ENCODE results near the gene RAB5A. TPM values are rescaled to one million over a fixed set of nuclear protein-coding genes. Genes with fewer than 3 reads are reported as not detected.

The RAB5A gene
- polyA plus RNA-seq, 1 of the 3 experiments (the other 2 are of a cell fraction): 31.0 TPM

GRCh38 chr3:19901337-19901736, 45.6 kb upstream of the RAB5A start:
- TF ChIP-seq CTCF (IDR thresholded peaks at IDR 0.05) (peak; percentile 39), TAF1 (IDR thresholded peaks at IDR 0.05; ENCODE audit: borderline replicate concordance, low read depth, low read length) (no peak)
- Histone ChIP-seq H3K4me3 (ENCODE audit: low read depth in 2 of 2, low read length in 1 of 2) (no peak overlapping the region), H3F3A (replicated peaks; ENCODE audit: insufficient read depth) (peaks cover 4% of the 10 kb centered on the region), H3K9ac (no peak overlapping the region), H3K9me2 (no peaks in the 10 kb centered on the region), H2AFZ (ENCODE audit: low read depth) (no peak overlapping the region), H3K36me3 (replicated peaks in 1 of 2; ENCODE audit: control insufficient read depth in 1 of 2, insufficient read depth in 2 of 2, low read length in 1 of 2) (no peaks in the 10 kb centered on the region), H3K79me2 (ENCODE audit: insufficient read depth) (no peaks in the 10 kb centered on the region), H3K4me2 (no peak overlapping the region), H3K4me1 (ENCODE audit: control insufficient read depth in 1 of 2, insufficient read depth in 2 of 2, low read depth in 1 of 2, low read length in 1 of 2) (peaks cover 0 to 16% of the 10 kb centered on the region in 2 experiments; a peak in 1 of 4 replicates), H3K27me3 (ENCODE audit: insufficient read depth) (no peaks in the 10 kb centered on the region), H4K20me1 (ENCODE audit: insufficient read depth) (no peaks in the 10 kb centered on the region), H3K27ac (ENCODE audit: low read depth in 2 of 2, low read length in 1 of 2) (no peak overlapping the region), H3K9me3 (no peaks in the 10 kb centered on the region)
- ChIA-PET POLR2A (no interaction called here), CTCF (interaction anchor here (1.2 kb wide), 1 partner anchor 14 kb away, joined by 4 read pairs; no protein-coding TSS in a partner anchor)
- 90% methylated on average over 5 of the region's 5 CpGs for WGBS (ENCODE audit: low lambda C conversion rate)
- DNase-seq: no peak

GRCh38 chr3:19901918-19902317, 45.0 kb upstream of the RAB5A start:
- POLR2A ChIA-PET: no interaction called here

More at GRCh38 chr3:19901918-19902317, 45.0 kb upstream of the RAB5A start:
- no peak overlapping the region for H3K4me3 ChIP-seq (ENCODE audit: low read depth in 2 of 2, low read length in 1 of 2)
- H3K36me3 ChIP-seq (replicated peaks in 1 of 2; ENCODE audit: control insufficient read depth in 1 of 2, insufficient read depth in 2 of 2, low read length in 1 of 2): no peaks in the 10 kb centered on the region
- no peaks in the 10 kb centered on the region for H3K9me3 ChIP-seq
- H3K27me3 ChIP-seq (ENCODE audit: insufficient read depth): no peaks in the 10 kb centered on the region
- H3K9ac ChIP-seq: no peak overlapping the region
- no peak overlapping the region for H2AFZ ChIP-seq (ENCODE audit: low read depth)
- CTCF ChIA-PET: interaction anchor here (1.2 kb wide), 1 partner anchor 15 kb away, joined by 4 read pairs; no protein-coding TSS in a partner anchor
- no peak for DNase-seq
- H3K4me1 ChIP-seq (ENCODE audit: control insufficient read depth in 1 of 2, insufficient read depth in 2 of 2, low read depth in 1 of 2, low read length in 1 of 2): peaks cover 0 to 16% of the 10 kb centered on the region in 2 experiments; a peak in 1 of 4 replicates
- H3K79me2 ChIP-seq (ENCODE audit: insufficient read depth): no peaks in the 10 kb centered on the region
- no peak for TF ChIP-seq REST (IDR thresholded peaks at IDR 0.05; ENCODE audit: low read depth, low read length)
- TF ChIP-seq NFIC (IDR thresholded peaks at IDR 0.05; ENCODE audit: borderline replicate concordance): no peak
- TF ChIP-seq RCOR1 (IDR thresholded peaks at IDR 0.05; ENCODE audit: low read length): no peak
- TF ChIP-seq SMC3 (IDR thresholded peaks at IDR 0.05; ENCODE audit: low read depth, low read length): no peak
- TF ChIP-seq IRF3 (IDR thresholded peaks at IDR 0.05; ENCODE audit: low read depth, low read length): no peak
- no peak for TF ChIP-seq MXI1 (IDR thresholded peaks at IDR 0.05; ENCODE audit: low read depth, low read length)
- peaks cover 4% of the 10 kb centered on the region for H3F3A ChIP-seq (replicated peaks; ENCODE audit: insufficient read depth)
- H3K4me2 ChIP-seq: no peak overlapping the region
- H3K27ac ChIP-seq (ENCODE audit: low read depth in 2 of 2, low read length in 1 of 2): no peak overlapping the region
- H4K20me1 ChIP-seq (ENCODE audit: insufficient read depth): no peaks in the 10 kb centered on the region
- 80% methylated on average over 4 of the region's 4 CpGs for WGBS (ENCODE audit: low lambda C conversion rate)
- no peaks in the 10 kb centered on the region for H3K9me2 ChIP-seq

Data from SK-N-SH (cell line).